H9 (cell line): ENCODE measurements around the gene KCNJ1. TPM values are rescaled to one million over a fixed set of nuclear protein-coding genes. Genes with fewer than 3 reads are reported as not detected.

ENCODE experiments used
- DNase-seq: peaks from one replicate; pipeline ENCODE4 v3.0.0-alpha.2; 2017
- H2AFZ ChIP-seq: one replicate; pipeline ENCODE4 v1.6.1; 2013; ENCODE audit warnings: mild to moderate bottlenecking, low read length, control low read depth, moderate library complexity
- H2AK5ac ChIP-seq: 2 replicates; pipeline ENCODE4 v1.6.1; 2013; ENCODE audit warnings: low read length, control low read depth, mixed read lengths; ENCODE audit not compliant: insufficient read length
- H2BK120ac ChIP-seq: one replicate; pipeline ENCODE4 v1.6.1; 2013; ENCODE audit warnings: low read depth, mild to moderate bottlenecking, low read length, control low read depth, inconsistent platforms; ENCODE audit not compliant: poor library complexity, severe bottlenecking
- H2BK12ac ChIP-seq: 2 replicates; pipeline ENCODE4 v1.6.1; 2013; ENCODE audit warnings: low read length, control low read depth, mixed read lengths, low read depth; ENCODE audit not compliant: insufficient read length
- H2BK15ac ChIP-seq: 2 replicates; pipeline ENCODE4 v1.6.1; 2013; ENCODE audit warnings: low read depth, low read length, control low read depth
- H2BK20ac ChIP-seq: one replicate; pipeline ENCODE4 v1.6.1; 2013; ENCODE audit warnings: low read depth, mild to moderate bottlenecking, low read length, control low read depth, inconsistent platforms; ENCODE audit not compliant: poor library complexity, severe bottlenecking
- H2BK5ac ChIP-seq: 2 replicates; pipeline ENCODE4 v1.6.1; 2013; ENCODE audit warnings: low read length, control low read depth, mixed read lengths; ENCODE audit not compliant: insufficient read length
- H3K14ac ChIP-seq: 2 replicates; pipeline ENCODE4 v1.6.1; 2013; ENCODE audit warnings: low read length, control low read depth; ENCODE audit not compliant: insufficient read depth
- H3K18ac ChIP-seq: 2 replicates; pipeline ENCODE4 v1.6.1; 2013; ENCODE audit warnings: low read depth, mild to moderate bottlenecking, mixed read lengths, low read length, control low read depth; ENCODE audit not compliant: insufficient read length
- H3K23ac ChIP-seq: 2 replicates; pipeline ENCODE4 v1.6.1; 2013; ENCODE audit warnings: low read length, control low read depth, mixed read lengths, low read depth; ENCODE audit not compliant: insufficient read length
- H3K23me2 ChIP-seq: 2 replicates; pipeline ENCODE4 v1.6.1; 2013; ENCODE audit warnings: low read depth, mild to moderate bottlenecking, mixed read lengths, low read length, control low read depth; ENCODE audit not compliant: insufficient read length, poor library complexity, severe bottlenecking
- H3K27ac ChIP-seq: 2 replicates; pipeline ENCODE4 v1.5.1; 2013; ENCODE audit warnings: low read length, control low read depth, mixed read lengths, low read depth; ENCODE audit not compliant: insufficient read length
- H3K27me3 ChIP-seq: 2 replicates; pipeline ENCODE4 v1.6.1; 2013; ENCODE audit warnings: low read length, control low read depth, inconsistent platforms; ENCODE audit not compliant: insufficient read depth
- H3K4ac ChIP-seq: 2 replicates; pipeline ENCODE4 v1.6.1; 2013; ENCODE audit warnings: low read depth, mild to moderate bottlenecking, control low read depth, inconsistent platforms, low read length, moderate library complexity
- H3K4me1 ChIP-seq: 2 replicates; pipeline ENCODE4 v1.6.1; 2013; ENCODE audit warnings: low read length, control low read depth, inconsistent platforms; ENCODE audit not compliant: insufficient read depth
- H3K4me2 ChIP-seq: 2 replicates; pipeline ENCODE4 v1.6.1; 2013; ENCODE audit warnings: low read length, control low read depth, mixed read lengths; ENCODE audit not compliant: insufficient read length, insufficient read depth
- H3K56ac ChIP-seq: 2 replicates; pipeline ENCODE4 v1.6.1; 2013; ENCODE audit warnings: low read depth, mild to moderate bottlenecking, mixed read lengths, low read length, control low read depth; ENCODE audit not compliant: insufficient read length
- H3K79me1 ChIP-seq: 2 replicates; pipeline ENCODE4 v1.6.1; 2013; ENCODE audit warnings: low read depth, mild to moderate bottlenecking, moderate library complexity, low read length, control low read depth, inconsistent platforms; ENCODE audit not compliant: insufficient read depth, poor library complexity, severe bottlenecking
- H3K79me2 ChIP-seq: 2 replicates; pipeline ENCODE4 v1.6.1; 2013; ENCODE audit warnings: low read length, control low read depth, inconsistent platforms; ENCODE audit not compliant: insufficient read depth
- H3K9ac ChIP-seq: 2 replicates; pipeline ENCODE4 v1.6.1; 2013; ENCODE audit warnings: low read length, control low read depth, mixed read lengths; ENCODE audit not compliant: insufficient read length; ENCODE audit errors: extremely low read depth
- H3K9me3 ChIP-seq: one replicate; pipeline ENCODE4 v1.6.1; 2013; ENCODE audit warnings: low read depth, low read length, inconsistent platforms; ENCODE audit not compliant: control insufficient read depth
- H3T11ph ChIP-seq: one replicate; pipeline ENCODE4 v1.6.1; 2013; ENCODE audit warnings: mild to moderate bottlenecking, low read length, control low read depth, inconsistent platforms
- H4K20me1 ChIP-seq: one replicate; pipeline ENCODE4 v1.6.1; 2013; ENCODE audit not compliant: control insufficient read depth, insufficient read length, insufficient read depth
- H4K5ac ChIP-seq: 2 replicates; pipeline ENCODE4 v1.6.1; 2013; ENCODE audit warnings: low read depth, mild to moderate bottlenecking, mixed read lengths, low read length, control low read depth; ENCODE audit not compliant: insufficient read length
- H4K8ac ChIP-seq: replicated peaks from 2 replicates; pipeline ENCODE4 v1.6.1; 2013; ENCODE audit warnings: low read length, control low read depth, mixed read lengths, low read depth; ENCODE audit not compliant: insufficient read length
- H4K91ac ChIP-seq: 2 replicates; pipeline ENCODE4 v1.6.1; 2013; ENCODE audit warnings: low read depth, mild to moderate bottlenecking, moderate library complexity, mixed read lengths, low read length, control low read depth; ENCODE audit not compliant: insufficient read length
- H3K27ac Mint-ChIP-seq, 3 experiments: 2 replicates in 2 of 3; 3 replicates in 1 of 3; pipeline ENCODE4 v1.8.0; 2020 to 2021; ENCODE audit warnings: mixed read lengths in 3 of 3, mild to moderate bottlenecking in 1 of 3, moderate library complexity in 1 of 3
- H3K27me3 Mint-ChIP-seq: 2 replicates; pipeline ENCODE4 v1.8.0; 2021; ENCODE audit warnings: low read depth, mild to moderate bottlenecking, moderate library complexity, mixed read lengths
- H3K36me3 Mint-ChIP-seq, 3 experiments: 2 replicates in 2 of 3; 3 replicates in 1 of 3; pipeline ENCODE4 v1.8.0; 2020 to 2021; ENCODE audit warnings: low read depth in 3 of 3, mixed read lengths in 3 of 3; ENCODE audit not compliant: insufficient read depth in 1 of 3
- H3K4me1 Mint-ChIP-seq, 2 experiments: 2 replicates each; pipeline ENCODE4 v1.8.0; 2020; ENCODE audit warnings: mixed read lengths in 2 of 2
- H3K4me3 Mint-ChIP-seq, 2 experiments: 2 replicates in 1 of 2; 3 replicates in 1 of 2; pipeline ENCODE4 v1.8.0; 2020 to 2021; ENCODE audit warnings: mild to moderate bottlenecking in 2 of 2, mixed read lengths in 2 of 2, moderate library complexity in 1 of 2
- H3K9me3 Mint-ChIP-seq, 2 experiments: 2 replicates in 1 of 2; 3 replicates in 1 of 2; pipeline ENCODE4 v1.8.0; 2020; ENCODE audit warnings: mild to moderate bottlenecking in 2 of 2, mixed read lengths in 2 of 2, moderate library complexity in 1 of 2
- total RNA-seq: library from RNA; stranded (reverse); gene quantifications from 2 replicates; pipeline ENCODE4 v1.2.1, GENCODE V29; 2021
- TF ChIP-seq, protein P1 (sequence below): fragments of 200-600 bp; sonication (generic); conservative IDR thresholded peaks from 3 replicates; pipeline ENCODE4 v1.8.0; 2021; ENCODE audit warnings: antibody characterized with exemption, mild to moderate bottlenecking

KCNJ1 gene
- total RNA-seq, 1 experiment from 2014 or later = not detected

DNA sequence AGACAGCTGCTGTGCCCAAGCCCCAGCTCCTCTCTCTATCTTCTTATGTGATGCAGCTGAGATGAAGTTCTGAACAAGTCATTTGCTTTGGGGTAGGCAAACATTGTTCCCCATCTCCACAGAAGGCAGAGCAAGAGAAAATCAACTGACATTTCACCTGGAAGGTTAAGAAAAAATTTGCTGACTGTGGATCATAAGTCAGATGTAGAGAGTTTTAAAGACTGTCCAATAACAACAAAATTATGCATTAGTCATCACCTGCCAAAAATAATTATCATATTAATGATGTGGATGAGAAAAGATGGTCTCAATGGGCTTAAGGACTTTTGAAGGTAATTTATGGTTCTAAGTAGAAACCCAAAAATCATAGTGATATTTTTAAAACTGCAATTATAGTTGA, 59.2 kb downstream of the KCNJ1 start:
- DNase-seq = no peak
- no peak overlapping the region for H2BK5ac ChIP-seq
- H3K27ac ChIP-seq = no peak overlapping the region
- H3K23ac ChIP-seq = no peak overlapping the region
- no peak overlapping the region for H3K4ac ChIP-seq
- H3K14ac ChIP-seq = no peak overlapping the region
- no peak overlapping the region for H4K91ac ChIP-seq
- H3K9me3 ChIP-seq = no peaks in the 10 kb centered on the region
- no peak overlapping the region for H2BK12ac ChIP-seq
- Mint-ChIP-seq H3K27me3 (peaks cover 6% of the 10 kb centered on the region; the same call in 1 of the 2 replicates), H3K27ac (peak overlapping the region in 1 of 3 experiments; percentile 16; a peak in 1 of 7 replicates), H3K36me3 (no peaks in the 10 kb centered on the region), H3K9me3 (no peaks in the 10 kb centered on the region; a peak in 2 of 5 replicates), H3K4me1 (peaks cover 20 to 23% of the 10 kb centered on the region in 2 experiments), H3K4me3 (no peak overlapping the region)
- no peaks in the 10 kb centered on the region for H3K79me2 ChIP-seq
- H4K20me1 ChIP-seq = no peaks in the 10 kb centered on the region
- no peak overlapping the region for H3K18ac ChIP-seq
- H2AK5ac ChIP-seq = no peak overlapping the region
- no peak overlapping the region for H2BK15ac ChIP-seq
- TF ChIP-seq, protein P1, sequence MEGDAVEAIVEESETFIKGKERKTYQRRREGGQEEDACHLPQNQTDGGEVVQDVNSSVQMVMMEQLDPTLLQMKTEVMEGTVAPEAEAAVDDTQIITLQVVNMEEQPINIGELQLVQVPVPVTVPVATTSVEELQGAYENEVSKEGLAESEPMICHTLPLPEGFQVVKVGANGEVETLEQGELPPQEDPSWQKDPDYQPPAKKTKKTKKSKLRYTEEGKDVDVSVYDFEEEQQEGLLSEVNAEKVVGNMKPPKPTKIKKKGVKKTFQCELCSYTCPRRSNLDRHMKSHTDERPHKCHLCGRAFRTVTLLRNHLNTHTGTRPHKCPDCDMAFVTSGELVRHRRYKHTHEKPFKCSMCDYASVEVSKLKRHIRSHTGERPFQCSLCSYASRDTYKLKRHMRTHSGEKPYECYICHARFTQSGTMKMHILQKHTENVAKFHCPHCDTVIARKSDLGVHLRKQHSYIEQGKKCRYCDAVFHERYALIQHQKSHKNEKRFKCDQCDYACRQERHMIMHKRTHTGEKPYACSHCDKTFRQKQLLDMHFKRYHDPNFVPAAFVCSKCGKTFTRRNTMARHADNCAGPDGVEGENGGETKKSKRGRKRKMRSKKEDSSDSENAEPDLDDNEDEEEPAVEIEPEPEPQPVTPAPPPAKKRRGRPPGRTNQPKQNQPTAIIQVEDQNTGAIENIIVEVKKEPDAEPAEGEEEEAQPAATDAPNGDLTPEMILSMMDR = no peak
- no peak overlapping the region for H3K56ac ChIP-seq
- H2BK20ac ChIP-seq = no peak overlapping the region
- no peak overlapping the region for H4K5ac ChIP-seq
- no peaks in the 10 kb centered on the region for H3K79me1 ChIP-seq
- H3K4me2 ChIP-seq = no peak overlapping the region
- H3K23me2 ChIP-seq = no peaks in the 10 kb centered on the region
- no peaks in the 10 kb centered on the region for H3K4me1 ChIP-seq
- no peak overlapping the region for H3K9ac ChIP-seq
- H2BK120ac ChIP-seq = no peak overlapping the region
- H4K8ac ChIP-seq = no peak overlapping the region
- no peak overlapping the region for H3T11ph ChIP-seq
- H2AFZ ChIP-seq = no peak overlapping the region
- no peaks in the 10 kb centered on the region for H3K27me3 ChIP-seq
